Left renal pelvis (tissue), 4 donors: ENCODE data around the gene RAD9A. TPM values are rescaled to one million over a fixed set of nuclear protein-coding genes. Genes with fewer than 3 reads are reported as not detected.

Source experiments
- DNase-seq, 4 donors: peaks; one replicate each; pipeline ENCODE4 v3.0.0-alpha.2; 2013; ENCODE audit warnings: low read depth in 4 of 4, low spot score in 3 of 4
- polyA plus RNA-seq, 4 donors: library from polyadenylated mRNA; unstranded; fragments of 120-200 nt; gene quantifications; one replicate each; pipeline ENCODE4 v1.2.1, GENCODE V29; 2013; ENCODE audit not compliant: insufficient read length in 4 of 4

RAD9A gene
- polyA plus RNA-seq, 4 donors: 16.6 to 37.5 (median 19.1) TPM

- no peak for DNase-seq
Measured at GRCh38 chr11:67406969-67407687, 15.3 kb downstream of the RAD9A start.

GRCh38 chr11:67407688-67408163 is 15.9 kb downstream of the RAD9A start:
- no peak for DNase-seq

- DNase-seq: no peak
Measured at GRCh38 chr11:67408437-67409200, 16.8 kb downstream of the RAD9A start.

GRCh38 chr11:67409261-67409666 is 17.5 kb downstream of the RAD9A start:
- no peak for DNase-seq

- DNase-seq: no peak
Measured at GRCh38 chr11:67409781-67410368, 18.1 kb downstream of the RAD9A start.

- DNase-seq: no peak
Measured at GRCh38 chr11:67410369-67410831, 18.6 kb downstream of the RAD9A start.

- no peak for DNase-seq
Measured at GRCh38 chr11:67410984-67411784, 19.4 kb downstream of the RAD9A start.

- no peak for DNase-seq
Measured at GRCh38 chr11:67411785-67412152, 20.0 kb downstream of the RAD9A start.

- no peak for DNase-seq
Measured at GRCh38 chr11:67412495-67413179, 20.9 kb downstream of the RAD9A start.

- DNase-seq: no peak
Measured at GRCh38 chr11:67413266-67413849, 21.6 kb downstream of the RAD9A start.

- DNase-seq: no peak
Measured at GRCh38 chr11:67415501-67416304, 23.9 kb downstream of the RAD9A start, which contains the start of gene CARNS1. Gene CARNS1 (plus strand): TSS chr11:67415678. CDS start chr11:67416200, 522 bp downstream.

GRCh38 chr11:67416416-67417335 is 24.9 kb downstream of the RAD9A start:
- no peak for DNase-seq

GRCh38 chr11:67417425-67417824 is 25.6 kb downstream of the RAD9A start:
- DNase-seq: no peak

GRCh38 chr11:67418476-67419281 is 26.9 kb downstream of the RAD9A start:
- DNase-seq: no peak

GRCh38 chr11:67419325-67420049 is 27.7 kb downstream of the RAD9A start:
- DNase-seq: no peak

GRCh38 chr11:67420147-67420645 is 28.4 kb downstream of the RAD9A start:
- no peak for DNase-seq
